H1 (cell line): Measurements from ENCODE around the gene CATSPERD. TPM values are rescaled to one million over a fixed set of nuclear protein-coding genes. Genes with fewer than 3 reads are reported as not detected.

ENCODE experiments used
- CHD2 ChIP-seq: IDR thresholded peaks from 2 replicates; pipeline ENCODE4 v1.6.1; 2012; ENCODE audit warnings: low read length, improper control_type of control experiment
- polyA plus RNA-seq, 7 experiments: library from polyadenylated mRNA; depleted of rRNA in 3 of 7; stranded (reverse) in 5 of 7; unstranded in 2 of 7; fragments of >200 nt in 5 of 7; fragments of 200-250 nt in 2 of 7; gene quantifications; 1 replicate in 5 of 7; 2 replicates in 1 of 7; 4 replicates in 1 of 7; pipeline versions ENCODE4 v1.2.1 to v1.2.3, GENCODE V29; 2011 to 2013; ENCODE audit warnings: missing spikeins in 2 of 7, mixed read lengths in 2 of 7
- total RNA-seq: library from RNA; stranded (reverse); fragmentation: NEBNext Ultra II Directional; extraction: Animal tissue kit (Norgen Biotek cat#: 25700); gene quantifications from 2 replicates; pipeline ENCODE4 v1.2.1, GENCODE V29; 2021

Gene CATSPERD
- total and polyA plus RNA-seq, 2 of the 8 experiments (the other 6 are each of a cell fraction or from before 2014, with no cell fraction given) = 0.12 TPM; not detected in 1

DNA sequence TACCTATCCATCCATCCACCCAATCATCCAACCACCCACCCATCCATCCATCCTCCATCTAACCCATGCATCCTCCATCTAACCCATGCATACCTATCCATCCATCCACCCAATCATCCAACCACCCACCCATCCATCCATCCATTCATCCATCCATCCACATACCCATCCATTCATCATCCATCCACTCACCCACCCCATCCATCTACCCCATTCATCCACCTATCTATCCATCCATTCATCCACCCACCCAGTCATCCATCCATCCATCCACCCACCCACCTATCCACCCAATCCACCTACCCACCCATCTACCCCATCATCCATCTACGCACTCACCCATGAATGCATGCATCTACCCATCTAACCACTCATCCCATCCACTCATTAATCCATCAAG, 46.7 kb upstream of the CATSPERD start (continued):
- no peak for TF ChIP-seq CHD2
